Measurements from ENCODE around the gene SLC46A1.

GRCh38 chr17:28396635-28397239 is 9.3 kb downstream of the SLC46A1 start:
- TF ChIP-seq TSHZ2 (CRISPR knock-in tag; IDR thresholded peaks at IDR 0.05) = no peak
- TF ChIP-seq CSDC2 (CRISPR knock-in tag; IDR thresholded peaks at IDR 0.05) = no peak

Data from SK-N-SH treated with all-trans-retinoic acid at 6 μM for 48 hours (cell line).